NCI-H774 (cell line): Measurements from ENCODE around the gene MEF2A.
"Not testable (repeated sequence)": the region's sequence is repeated elsewhere in the genome, so short reads cannot be mapped to it uniquely, and the experiment has no call there.

Experiments used
- DNase-seq: peaks from one replicate; lab custom pipeline; 2025; lab: John Stamatoyannopoulos, UW

Gene MEF2A

GRCh38 chr15:99651023-99651807, 85.4 kb downstream of the MEF2A start:
- DNase-seq, result no peak

- DNase-seq, result no peak
These were observed 90.4 kb downstream of the MEF2A start for GRCh38 chr15:99656205-99656604.

- no peak for DNase-seq
These were observed 92.2 kb downstream of the MEF2A start for GRCh38 chr15:99657996-99658395.

GRCh38 chr15:99662903-99663302, 97.1 kb downstream of the MEF2A start:
- no peak for DNase-seq

DNA sequence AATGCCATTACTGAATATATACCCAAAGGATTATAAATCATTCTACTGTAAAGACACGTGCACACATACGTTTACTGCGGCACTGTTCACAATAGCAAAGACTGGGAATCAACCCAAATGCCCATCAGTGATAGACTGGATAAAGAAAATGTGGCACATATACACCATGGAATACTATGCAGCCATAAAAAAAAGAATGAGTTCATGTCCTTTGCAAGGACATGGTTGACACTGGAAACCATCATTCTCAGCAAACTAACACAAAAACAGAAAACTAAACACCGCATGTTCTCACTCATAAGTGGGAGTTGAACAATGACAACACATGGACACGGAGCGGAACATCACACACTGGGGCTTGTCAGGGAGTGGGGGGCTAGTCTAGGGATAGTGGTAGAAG, 100.3 kb downstream of the MEF2A start:
- DNase-seq, result not testable (repeated sequence)

DNA sequence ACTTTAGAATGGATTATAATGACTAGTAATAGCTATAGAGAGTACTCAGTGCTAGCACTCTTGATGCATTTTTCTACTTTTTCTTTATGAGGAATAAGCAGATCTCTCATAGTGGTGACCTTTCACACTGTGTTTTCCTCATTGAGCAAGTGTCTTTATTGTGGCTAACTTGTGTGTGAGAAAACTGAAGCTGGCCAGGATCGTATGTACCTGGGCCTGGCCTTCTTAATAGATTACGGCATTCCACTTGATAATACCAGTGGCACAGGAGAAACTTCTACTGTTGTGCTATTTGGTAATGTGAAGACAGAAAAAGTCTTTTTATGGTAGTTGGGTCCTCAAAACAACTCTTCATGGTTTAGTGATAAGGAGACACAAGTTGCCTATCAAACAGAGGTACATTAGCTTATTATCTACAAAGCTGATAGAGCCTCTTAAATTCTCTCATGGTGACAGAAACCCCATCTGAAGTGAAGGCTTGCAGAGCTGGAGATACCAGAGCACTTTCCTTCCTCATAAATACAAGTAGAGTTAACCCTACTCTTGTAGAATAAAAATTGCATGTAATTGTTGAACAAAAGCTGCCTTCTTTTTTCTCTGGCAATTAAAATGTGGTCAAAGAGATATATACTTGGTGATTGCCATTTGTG, 102.9 kb downstream of the MEF2A start:
- no peak for DNase-seq

DNA sequence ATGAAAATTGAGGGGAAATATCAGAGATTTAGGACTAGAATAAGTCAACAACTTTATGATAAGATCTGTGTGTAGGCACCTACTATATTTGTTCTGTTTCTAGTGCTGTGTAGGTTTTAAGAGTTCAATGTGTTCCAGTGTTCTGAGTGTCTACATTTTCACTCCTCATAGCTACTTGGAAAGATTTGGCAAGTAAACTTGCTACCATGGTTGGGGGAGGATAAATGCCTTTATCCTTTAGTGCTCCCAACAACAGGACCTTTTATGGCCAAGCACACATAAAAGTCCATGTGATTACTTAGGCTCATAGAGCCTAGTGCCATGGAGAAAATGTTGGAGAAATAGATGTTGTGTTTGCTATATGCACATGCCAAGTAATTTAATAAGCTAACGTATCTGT, 103.5 kb downstream of the MEF2A start:
- DNase-seq, result no peak

DNA sequence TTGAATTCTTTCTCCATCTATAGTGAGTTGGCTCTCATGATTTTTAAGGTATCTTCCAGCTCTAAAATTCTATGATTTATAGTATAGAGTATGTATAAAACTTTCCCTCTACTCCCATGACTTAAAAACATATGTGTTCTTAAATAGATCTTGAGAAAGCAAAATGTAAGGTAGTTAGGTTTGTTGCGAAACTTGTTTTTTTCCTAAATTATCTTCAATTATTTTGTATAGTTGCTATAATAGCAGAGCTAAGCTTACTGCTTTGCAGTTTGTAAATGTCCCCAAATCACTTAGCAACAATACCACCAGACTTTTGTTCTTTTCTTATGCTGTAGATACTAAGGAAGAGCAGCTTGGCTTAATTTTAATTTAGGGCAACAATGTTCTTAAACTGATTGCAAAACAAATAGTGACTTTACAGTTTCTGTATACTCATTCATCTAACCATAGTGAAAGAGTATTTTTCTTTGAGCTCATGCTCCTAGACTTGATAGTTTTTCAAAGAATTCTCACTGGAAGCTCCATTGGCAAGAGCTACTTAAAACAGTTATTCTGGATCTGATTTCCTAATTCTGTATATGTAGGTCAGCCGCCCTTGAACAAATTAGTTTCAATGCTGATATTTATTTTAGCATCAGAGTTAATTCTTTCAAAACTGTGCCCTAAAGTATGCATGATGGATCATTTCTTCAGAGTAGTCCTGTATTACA, 106.3 kb downstream of the MEF2A start:
- DNase-seq, result no peak

GRCh38 chr15:99673111-99673510, 107.3 kb downstream of the MEF2A start:
- DNase-seq, result no peak

- no peak for DNase-seq
These were observed 108.5 kb downstream of the MEF2A start for GRCh38 chr15:99674279-99674678.

GRCh38 chr15:99677540-99678134, 111.9 kb downstream of the MEF2A start:
- DNase-seq, result no peak

DNA sequence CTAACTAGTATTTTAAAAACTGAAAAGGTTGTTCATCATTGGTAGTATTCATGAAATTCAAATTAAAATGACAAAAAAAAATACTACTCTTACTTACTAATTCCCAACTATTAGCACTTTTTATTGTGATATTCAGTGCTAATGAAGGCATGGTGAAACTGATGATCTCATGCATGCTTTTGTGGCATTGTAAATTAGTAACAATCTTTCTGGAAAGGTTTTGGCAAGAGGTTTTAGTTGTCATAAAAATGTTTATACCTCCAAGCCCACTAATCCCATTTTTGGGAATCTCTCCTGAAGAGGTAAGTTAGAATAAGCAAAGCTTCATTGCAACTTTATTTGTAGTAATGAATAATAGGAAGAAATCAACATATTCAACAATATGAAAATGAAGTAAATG, 114.5 kb downstream of the MEF2A start:
- DNase-seq, result no peak

GRCh38 chr15:99681990-99682389, 116.2 kb downstream of the MEF2A start:
- no peak for DNase-seq

DNA sequence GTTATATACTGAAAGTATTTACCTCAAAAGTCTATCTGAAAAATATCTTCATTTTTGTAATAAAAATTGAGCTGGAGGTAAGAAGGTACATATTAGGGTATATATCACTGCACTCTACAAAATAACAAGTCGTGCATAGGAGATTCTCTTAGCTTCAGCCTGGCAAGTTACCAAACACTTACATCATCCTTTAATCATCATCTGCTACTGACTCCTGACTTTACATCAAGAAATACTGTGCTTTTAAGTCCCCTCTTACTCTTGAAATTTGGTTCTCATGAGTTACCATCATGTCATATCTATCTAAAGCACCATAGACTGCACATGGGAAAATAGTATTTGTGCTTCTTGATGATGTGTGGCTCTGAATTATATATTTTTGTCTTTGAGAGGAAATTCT, 116.7 kb downstream of the MEF2A start:
- no peak for DNase-seq

DNA sequence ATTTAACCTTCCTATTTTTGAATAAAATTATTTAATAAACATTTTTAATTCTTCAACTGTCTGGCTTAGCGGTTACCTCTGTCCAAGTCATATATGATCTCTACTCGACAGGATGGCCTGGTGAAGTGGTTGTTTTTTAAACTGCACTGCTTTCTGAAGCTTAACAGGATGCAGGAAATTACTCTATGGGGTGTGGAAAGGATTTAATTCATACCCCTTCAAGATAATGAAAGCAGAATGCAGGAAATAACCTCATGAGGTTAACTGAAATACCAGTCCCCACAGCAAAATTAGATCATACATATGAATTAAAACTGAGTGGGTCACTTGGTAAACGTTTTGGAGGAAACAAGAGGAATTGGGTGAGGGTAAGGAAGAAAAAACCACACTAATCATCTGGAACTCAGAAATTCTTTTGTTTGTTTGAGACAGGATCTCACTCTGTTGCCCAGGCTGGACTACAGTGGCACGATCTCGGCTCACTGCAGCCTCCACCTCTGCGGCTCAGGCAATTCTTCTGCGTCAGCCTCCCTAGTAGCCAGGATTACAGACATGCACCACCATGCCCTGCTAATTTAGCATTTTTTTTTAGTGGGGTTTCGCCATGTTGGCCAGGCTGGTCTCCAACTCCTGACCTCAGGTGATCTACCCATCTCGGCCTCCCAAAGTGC, 117.4 kb downstream of the MEF2A start:
- DNase-seq, result no peak

DNA sequence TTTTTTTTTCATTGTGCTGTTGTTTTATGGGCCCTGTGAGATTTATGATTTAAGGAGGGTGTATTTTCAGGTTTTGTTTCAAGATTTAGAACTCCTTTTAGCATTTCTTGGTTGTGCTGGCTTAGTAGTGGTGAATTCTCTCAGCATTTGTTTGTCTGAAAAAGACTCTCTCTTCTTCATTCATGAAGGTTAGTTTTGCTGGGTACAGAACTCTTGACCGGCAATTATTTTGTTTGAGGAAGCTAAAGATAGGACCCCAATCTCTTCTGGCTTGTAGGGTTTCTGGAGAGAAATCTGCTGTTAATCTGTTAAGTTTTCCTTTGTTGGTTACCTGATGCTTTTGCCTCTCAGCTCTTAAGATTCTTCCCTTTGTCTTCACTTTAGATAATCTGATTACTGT, 120.5 kb downstream of the MEF2A start:
- no peak for DNase-seq

DNA sequence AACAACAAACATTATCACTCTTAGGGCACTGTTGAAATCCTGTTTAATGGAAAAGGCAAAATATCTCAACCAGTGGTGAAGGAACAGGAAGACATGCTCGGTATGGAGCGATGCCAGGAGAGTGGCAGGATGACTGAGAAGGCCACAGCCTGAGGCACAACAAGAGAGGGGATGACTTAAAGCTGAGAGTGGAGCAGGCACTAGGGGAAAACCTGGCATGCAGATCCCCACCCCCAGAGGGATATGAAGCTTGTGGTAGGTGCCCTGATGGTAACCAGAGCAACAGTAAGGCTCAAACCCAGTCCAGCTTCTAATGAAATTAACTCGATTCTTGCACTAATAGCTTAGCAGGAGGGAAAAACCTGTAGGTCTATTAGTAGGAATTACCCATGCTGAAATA, 127.0 kb downstream of the MEF2A start:
- no peak for DNase-seq

DNA sequence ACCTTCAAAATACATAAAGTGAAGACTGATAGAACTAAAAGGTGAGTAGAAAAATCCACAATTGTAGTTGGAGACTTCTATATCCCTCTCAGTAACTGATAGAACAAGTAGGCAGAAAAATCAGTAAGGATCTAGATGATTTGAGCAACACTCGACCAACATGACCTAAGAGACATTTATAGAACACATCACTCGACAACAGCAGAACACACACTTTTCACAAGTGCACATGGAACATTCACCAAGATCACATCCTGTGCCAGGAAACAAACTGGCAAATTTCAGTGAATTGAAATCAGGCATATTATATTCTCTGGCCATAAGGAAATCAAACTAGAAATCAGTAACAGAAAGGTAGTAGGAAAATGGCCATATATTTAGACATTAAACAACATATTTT, 130.3 kb downstream of the MEF2A start:
- DNase-seq, result no peak

DNA sequence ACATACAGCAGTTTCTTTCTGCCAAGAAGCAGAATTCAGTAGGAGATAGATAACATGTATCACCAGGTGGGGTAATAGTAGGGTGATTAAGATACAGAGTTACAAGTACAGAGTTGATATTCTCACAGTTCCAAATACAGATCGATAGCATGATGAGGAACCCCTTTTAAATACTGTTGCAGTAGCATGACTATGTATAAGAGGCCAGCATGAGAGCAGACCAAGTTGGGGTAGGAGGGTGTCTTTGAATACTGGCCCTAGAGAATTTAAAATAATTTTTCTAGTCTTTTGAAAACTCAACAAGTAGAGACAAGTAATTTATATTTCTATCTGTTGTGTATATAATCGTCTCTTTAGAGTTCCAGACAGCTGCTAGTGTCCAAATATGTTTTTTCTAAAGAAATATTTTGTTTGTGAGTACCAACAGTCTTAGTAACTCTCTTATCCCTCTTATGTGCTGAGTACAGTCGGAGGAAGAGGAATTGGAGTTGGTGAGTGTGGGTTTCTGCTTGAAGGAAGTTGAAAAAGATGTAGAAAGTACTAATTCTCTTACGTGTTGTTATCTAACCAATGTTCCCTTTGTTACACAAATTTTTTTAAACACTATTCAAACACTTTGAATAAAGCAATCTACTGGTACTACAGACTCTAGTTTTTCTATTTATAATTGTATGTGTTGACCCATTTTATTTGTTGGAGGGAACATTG, 137.3 kb downstream of the MEF2A start:
- DNase-seq, result no peak

- DNase-seq, result peak; percentile 45
These were observed 138.0 kb downstream of the MEF2A start for GRCh38 chr15:99703603-99704443.

DNA sequence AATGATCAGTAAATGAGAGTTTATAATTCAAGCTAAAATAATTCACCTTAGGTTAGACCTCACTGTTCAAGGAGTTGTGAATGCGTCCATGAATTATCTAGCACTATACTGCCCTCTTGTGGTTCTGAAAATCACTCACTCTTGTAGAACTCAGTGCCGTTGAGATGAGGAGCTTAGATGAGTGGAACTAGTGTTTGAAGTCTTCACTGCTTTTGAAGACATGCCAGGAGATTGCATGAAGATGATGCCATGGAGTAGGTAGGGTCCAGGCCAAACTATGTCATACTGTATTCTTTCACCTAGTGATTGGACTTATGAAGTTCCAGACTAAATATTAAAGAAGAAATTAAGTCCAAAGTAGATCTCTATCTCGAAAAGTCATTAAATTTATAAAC, 138.7 kb downstream of the MEF2A start:
- peak; percentile 49 for DNase-seq
